ENCODE data around the gene SPAG4. TPM values are rescaled to one million over a fixed set of nuclear protein-coding genes. Genes with fewer than 3 reads are reported as not detected.

Gene SPAG4
- total and polyA plus RNA-seq, 2 experiments from 2014 or later, result 2.7 to 2.9 TPM

DNA sequence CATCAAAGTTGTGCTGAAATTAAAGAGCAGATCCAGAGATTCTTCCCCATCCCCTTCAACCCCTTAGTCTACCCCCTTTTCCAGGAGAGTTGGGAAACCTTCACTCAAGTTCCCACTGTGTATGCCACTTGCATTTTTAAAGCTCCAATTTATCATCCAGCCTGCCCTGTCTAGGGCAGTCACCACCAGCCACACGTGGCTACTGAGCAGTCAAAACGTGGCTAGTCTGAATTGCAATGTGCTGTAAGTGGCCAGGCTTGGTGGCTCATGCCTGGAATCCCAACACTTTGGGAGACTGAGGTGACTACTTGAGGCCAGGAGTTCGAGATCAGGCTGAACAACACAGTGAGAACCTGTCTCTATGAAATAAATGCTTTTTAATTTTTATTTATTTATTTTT lies 38.8 kb upstream of the SPAG4 start:
- no peak for ATAC-seq
- no peaks in the 10 kb centered on the region for H3K79me2 ChIP-seq (replicated peaks; ENCODE audit: insufficient read depth)

More for the DNA sequence above, 38.8 kb upstream of the SPAG4 start:
- Histone ChIP-seq H3K4me3 (no peak overlapping the region), H3K4me2 (no peak overlapping the region), H3F3A (replicated peaks; ENCODE audit: low read depth) (no peaks in the 10 kb centered on the region), H3K36me3 (ENCODE audit: insufficient read depth) (no peaks in the 10 kb centered on the region), H4K20me1 (replicated peaks; ENCODE audit: insufficient read depth) (no peaks in the 10 kb centered on the region), H2AFZ (no peak overlapping the region), H3K9me2 (ENCODE audit: insufficient read depth) (no peaks in the 10 kb centered on the region), H3K27me3 (ENCODE audit: insufficient read depth) (no peaks in the 10 kb centered on the region), H3K27ac (ENCODE audit: low read depth) (no peak overlapping the region), H3K4me1 (ENCODE audit: insufficient read depth) (no peaks in the 10 kb centered on the region)
- TF ChIP-seq EZH2 (IDR thresholded peaks at IDR 0.05; ENCODE audit: low read depth, unreplicated experiment) (no peak), ZNF331 (CRISPR knock-in tag; IDR thresholded peaks at IDR 0.05; ENCODE audit: low read depth) (no peak), JUNB (IDR thresholded peaks at IDR 0.05; ENCODE audit: unreplicated experiment) (no peak), STAT1 (IDR thresholded peaks at IDR 0.05; ENCODE audit: unreplicated experiment) (no peak), CREB1 (CRISPR knock-in tag; IDR thresholded peaks at IDR 0.05; ENCODE audit: low read depth) (no peak), NANOG (IDR thresholded peaks at IDR 0.05; ENCODE audit: borderline replicate concordance) (no peak), EZH2phosphoT487 (IDR thresholded peaks at IDR 0.05; ENCODE audit: unreplicated experiment) (no peak), ZNF114 (CRISPR knock-in tag; IDR thresholded peaks at IDR 0.05) (no peak), POLR2AphosphoS5 (IDR thresholded peaks at IDR 0.05; ENCODE audit: low read depth) (no peak)
- TF ChIP-seq, protein P1, sequence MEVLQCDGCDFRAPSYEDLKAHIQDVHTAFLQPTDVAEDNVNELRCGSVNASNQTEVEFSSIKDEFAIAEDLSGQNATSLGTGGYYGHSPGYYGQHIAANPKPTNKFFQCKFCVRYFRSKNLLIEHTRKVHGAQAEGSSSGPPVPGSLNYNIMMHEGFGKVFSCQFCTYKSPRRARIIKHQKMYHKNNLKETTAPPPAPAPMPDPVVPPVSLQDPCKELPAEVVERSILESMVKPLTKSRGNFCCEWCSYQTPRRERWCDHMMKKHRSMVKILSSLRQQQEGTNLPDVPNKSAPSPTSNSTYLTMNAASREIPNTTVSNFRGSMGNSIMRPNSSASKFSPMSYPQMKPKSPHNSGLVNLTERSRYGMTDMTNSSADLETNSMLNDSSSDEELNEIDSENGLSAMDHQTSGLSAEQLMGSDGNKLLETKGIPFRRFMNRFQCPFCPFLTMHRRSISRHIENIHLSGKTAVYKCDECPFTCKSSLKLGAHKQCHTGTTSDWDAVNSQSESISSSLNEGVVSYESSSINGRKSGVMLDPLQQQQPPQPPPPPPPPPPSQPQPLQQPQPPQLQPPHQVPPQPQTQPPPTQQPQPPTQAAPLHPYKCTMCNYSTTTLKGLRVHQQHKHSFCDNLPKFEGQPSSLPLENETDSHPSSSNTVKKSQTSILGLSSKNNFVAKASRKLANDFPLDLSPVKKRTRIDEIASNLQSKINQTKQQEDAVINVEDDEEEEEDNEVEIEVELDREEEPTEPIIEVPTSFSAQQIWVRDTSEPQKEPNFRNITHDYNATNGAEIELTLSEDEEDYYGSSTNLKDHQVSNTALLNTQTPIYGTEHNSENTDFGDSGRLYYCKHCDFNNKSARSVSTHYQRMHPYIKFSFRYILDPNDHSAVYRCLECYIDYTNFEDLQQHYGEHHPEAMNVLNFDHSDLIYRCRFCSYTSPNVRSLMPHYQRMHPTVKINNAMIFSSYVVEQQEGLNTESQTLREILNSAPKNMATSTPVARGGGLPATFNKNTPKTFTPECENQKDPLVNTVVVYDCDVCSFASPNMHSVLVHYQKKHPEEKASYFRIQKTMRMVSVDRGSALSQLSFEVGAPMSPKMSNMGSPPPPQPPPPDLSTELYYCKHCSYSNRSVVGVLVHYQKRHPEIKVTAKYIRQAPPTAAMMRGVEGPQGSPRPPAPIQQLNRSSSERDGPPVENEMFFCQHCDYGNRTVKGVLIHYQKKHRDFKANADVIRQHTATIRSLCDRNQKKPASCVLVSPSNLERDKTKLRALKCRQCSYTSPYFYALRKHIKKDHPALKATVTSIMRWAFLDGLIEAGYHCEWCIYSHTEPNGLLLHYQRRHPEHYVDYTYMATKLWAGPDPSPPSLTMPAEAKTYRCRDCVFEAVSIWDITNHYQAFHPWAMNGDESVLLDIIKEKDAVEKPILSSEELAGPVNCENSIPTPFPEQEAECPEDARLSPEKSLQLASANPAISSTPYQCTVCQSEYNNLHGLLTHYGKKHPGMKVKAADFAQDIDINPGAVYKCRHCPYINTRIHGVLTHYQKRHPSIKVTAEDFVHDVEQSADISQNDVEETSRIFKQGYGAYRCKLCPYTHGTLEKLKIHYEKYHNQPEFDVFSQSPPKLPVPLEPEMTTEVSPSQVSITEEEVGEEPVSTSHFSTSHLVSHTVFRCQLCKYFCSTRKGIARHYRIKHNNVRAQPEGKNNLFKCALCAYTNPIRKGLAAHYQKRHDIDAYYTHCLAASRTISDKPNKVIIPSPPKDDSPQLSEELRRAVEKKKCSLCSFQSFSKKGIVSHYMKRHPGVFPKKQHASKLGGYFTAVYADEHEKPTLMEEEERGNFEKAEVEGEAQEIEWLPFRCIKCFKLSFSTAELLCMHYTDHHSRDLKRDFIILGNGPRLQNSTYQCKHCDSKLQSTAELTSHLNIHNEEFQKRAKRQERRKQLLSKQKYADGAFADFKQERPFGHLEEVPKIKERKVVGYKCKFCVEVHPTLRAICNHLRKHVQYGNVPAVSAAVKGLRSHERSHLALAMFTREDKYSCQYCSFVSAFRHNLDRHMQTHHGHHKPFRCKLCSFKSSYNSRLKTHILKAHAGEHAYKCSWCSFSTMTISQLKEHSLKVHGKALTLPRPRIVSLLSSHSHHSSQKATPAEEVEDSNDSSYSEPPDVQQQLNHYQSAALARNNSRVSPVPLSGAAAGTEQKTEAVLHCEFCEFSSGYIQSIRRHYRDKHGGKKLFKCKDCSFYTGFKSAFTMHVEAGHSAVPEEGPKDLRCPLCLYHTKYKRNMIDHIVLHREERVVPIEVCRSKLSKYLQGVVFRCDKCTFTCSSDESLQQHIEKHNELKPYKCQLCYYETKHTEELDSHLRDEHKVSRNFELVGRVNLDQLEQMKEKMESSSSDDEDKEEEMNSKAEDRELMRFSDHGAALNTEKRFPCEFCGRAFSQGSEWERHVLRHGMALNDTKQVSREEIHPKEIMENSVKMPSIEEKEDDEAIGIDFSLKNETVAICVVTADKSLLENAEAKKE (CRISPR knock-in tag; IDR thresholded peaks at IDR 0.05), result no peak
- TF ChIP-seq, protein P2, sequence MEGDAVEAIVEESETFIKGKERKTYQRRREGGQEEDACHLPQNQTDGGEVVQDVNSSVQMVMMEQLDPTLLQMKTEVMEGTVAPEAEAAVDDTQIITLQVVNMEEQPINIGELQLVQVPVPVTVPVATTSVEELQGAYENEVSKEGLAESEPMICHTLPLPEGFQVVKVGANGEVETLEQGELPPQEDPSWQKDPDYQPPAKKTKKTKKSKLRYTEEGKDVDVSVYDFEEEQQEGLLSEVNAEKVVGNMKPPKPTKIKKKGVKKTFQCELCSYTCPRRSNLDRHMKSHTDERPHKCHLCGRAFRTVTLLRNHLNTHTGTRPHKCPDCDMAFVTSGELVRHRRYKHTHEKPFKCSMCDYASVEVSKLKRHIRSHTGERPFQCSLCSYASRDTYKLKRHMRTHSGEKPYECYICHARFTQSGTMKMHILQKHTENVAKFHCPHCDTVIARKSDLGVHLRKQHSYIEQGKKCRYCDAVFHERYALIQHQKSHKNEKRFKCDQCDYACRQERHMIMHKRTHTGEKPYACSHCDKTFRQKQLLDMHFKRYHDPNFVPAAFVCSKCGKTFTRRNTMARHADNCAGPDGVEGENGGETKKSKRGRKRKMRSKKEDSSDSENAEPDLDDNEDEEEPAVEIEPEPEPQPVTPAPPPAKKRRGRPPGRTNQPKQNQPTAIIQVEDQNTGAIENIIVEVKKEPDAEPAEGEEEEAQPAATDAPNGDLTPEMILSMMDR (conservative IDR thresholded peaks at IDR 0.05; ENCODE audit: low read depth in 2 of 2), result no peak
- TF ChIP-seq, protein P3, sequence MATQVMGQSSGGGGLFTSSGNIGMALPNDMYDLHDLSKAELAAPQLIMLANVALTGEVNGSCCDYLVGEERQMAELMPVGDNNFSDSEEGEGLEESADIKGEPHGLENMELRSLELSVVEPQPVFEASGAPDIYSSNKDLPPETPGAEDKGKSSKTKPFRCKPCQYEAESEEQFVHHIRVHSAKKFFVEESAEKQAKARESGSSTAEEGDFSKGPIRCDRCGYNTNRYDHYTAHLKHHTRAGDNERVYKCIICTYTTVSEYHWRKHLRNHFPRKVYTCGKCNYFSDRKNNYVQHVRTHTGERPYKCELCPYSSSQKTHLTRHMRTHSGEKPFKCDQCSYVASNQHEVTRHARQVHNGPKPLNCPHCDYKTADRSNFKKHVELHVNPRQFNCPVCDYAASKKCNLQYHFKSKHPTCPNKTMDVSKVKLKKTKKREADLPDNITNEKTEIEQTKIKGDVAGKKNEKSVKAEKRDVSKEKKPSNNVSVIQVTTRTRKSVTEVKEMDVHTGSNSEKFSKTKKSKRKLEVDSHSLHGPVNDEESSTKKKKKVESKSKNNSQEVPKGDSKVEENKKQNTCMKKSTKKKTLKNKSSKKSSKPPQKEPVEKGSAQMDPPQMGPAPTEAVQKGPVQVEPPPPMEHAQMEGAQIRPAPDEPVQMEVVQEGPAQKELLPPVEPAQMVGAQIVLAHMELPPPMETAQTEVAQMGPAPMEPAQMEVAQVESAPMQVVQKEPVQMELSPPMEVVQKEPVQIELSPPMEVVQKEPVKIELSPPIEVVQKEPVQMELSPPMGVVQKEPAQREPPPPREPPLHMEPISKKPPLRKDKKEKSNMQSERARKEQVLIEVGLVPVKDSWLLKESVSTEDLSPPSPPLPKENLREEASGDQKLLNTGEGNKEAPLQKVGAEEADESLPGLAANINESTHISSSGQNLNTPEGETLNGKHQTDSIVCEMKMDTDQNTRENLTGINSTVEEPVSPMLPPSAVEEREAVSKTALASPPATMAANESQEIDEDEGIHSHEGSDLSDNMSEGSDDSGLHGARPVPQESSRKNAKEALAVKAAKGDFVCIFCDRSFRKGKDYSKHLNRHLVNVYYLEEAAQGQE (IDR thresholded peaks at IDR 0.05; ENCODE audit: unreplicated experiment), result no peak
- TF ChIP-seq, protein P4, sequence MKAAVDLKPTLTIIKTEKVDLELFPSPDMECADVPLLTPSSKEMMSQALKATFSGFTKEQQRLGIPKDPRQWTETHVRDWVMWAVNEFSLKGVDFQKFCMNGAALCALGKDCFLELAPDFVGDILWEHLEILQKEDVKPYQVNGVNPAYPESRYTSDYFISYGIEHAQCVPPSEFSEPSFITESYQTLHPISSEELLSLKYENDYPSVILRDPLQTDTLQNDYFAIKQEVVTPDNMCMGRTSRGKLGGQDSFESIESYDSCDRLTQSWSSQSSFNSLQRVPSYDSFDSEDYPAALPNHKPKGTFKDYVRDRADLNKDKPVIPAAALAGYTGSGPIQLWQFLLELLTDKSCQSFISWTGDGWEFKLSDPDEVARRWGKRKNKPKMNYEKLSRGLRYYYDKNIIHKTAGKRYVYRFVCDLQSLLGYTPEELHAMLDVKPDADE (IDR thresholded peaks at IDR 0.05), result no peak
- H3K9me3 Mint-ChIP-seq, result peaks cover 16% of the 10 kb centered on the region
- no peaks in the 10 kb centered on the region for H3K4me1 Mint-ChIP-seq
- peaks cover 2% of the 10 kb centered on the region for H3K27me3 Mint-ChIP-seq (ENCODE audit: insufficient read depth, low read depth, poor library complexity)
- H3K4me3 Mint-ChIP-seq, result no peak overlapping the region
- H3K36me3 Mint-ChIP-seq (ENCODE audit: low read depth), result peaks cover 8% of the 10 kb centered on the region
- DNase-seq (ENCODE audit: low spot score), result no peak
- H3K27ac Mint-ChIP-seq, result no peak overlapping the region
